Body of pancreas (tissue), 4 donors: ENCODE data around the gene CRACDL.

Source experiments
- POLR2A ChIP-seq, 3 donors: fragments of 450-650 bp; IDR thresholded peaks; one replicate each; pipeline ENCODE4 v1.6.1; 2016; ENCODE audit warnings: antibody characterized with exemption in 3 of 3, mild to moderate bottlenecking in 2 of 3
- TF ChIP-seq, protein P1 (sequence below), 7 experiments: fragments of 450-650 bp in 4 of 7; fragments of 200-600 bp in 3 of 7; sonication (generic) in 3 of 7; IDR thresholded peaks; one replicate each; pipeline ENCODE4 v1.5.1; 2016 to 2019; ENCODE audit warnings: antibody characterized with exemption in 7 of 7

DNA sequence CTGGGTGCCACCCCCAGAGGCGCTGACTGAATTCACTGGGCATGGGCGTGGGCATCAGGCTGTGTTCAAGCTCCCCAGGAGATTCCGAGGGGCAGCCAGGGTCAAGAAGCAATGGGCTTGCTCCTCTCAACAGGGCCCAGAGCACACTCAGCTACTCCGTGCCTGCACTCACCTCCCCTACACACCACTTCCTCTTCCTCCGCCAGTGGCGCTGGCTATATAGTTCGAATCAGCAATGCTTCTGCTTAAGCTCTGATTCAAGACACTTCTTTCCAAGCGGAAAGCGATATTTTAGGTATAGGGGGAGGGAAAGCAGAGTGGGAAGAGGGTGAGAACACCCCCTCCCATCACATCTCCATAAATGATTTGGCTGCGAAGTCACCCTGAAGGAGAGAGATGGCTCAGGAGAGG lies 42.1 kb downstream of the CRACDL start:
- TF ChIP-seq, protein P1, sequence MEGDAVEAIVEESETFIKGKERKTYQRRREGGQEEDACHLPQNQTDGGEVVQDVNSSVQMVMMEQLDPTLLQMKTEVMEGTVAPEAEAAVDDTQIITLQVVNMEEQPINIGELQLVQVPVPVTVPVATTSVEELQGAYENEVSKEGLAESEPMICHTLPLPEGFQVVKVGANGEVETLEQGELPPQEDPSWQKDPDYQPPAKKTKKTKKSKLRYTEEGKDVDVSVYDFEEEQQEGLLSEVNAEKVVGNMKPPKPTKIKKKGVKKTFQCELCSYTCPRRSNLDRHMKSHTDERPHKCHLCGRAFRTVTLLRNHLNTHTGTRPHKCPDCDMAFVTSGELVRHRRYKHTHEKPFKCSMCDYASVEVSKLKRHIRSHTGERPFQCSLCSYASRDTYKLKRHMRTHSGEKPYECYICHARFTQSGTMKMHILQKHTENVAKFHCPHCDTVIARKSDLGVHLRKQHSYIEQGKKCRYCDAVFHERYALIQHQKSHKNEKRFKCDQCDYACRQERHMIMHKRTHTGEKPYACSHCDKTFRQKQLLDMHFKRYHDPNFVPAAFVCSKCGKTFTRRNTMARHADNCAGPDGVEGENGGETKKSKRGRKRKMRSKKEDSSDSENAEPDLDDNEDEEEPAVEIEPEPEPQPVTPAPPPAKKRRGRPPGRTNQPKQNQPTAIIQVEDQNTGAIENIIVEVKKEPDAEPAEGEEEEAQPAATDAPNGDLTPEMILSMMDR (IDR thresholded peaks at IDR 0.05), result no peak
- no peak for TF ChIP-seq POLR2A (IDR thresholded peaks at IDR 0.05)
